PC-3 (cell line): Measurements from ENCODE around the gene CYP4F22.

ENCODE experiments used
- CTCF ChIP-seq: fragments of 300-600 bp; sonication (generic); conservative IDR thresholded peaks from 2 replicates; pipeline ENCODE4 v1.5.1; 2017; ENCODE audit warnings: antibody characterized with exemption, low read depth, mild to moderate bottlenecking, low read length
- EZH2phosphoT487 ChIP-seq: fragments of 300-600 bp; sonication (generic); IDR thresholded peaks from 2 replicates; pipeline ENCODE4 v1.6.1; 2018; ENCODE audit warnings: mild to moderate bottlenecking, antibody characterized with exemption, low read length, borderline replicate concordance

- TF ChIP-seq CTCF (no peak), EZH2phosphoT487 (no peak)
These were observed 32.0 kb upstream of the CYP4F22 start for GRCh38 chr19:15476325-15476724.
